ENCODE measurements around the gene TM9SF4. TPM values are rescaled to one million over a fixed set of nuclear protein-coding genes. Genes with fewer than 3 reads are reported as not detected.

TM9SF4 gene
- total and polyA plus RNA-seq, 4 donors = 18.4 to 46.6 (median 38.5) TPM

GRCh38 chr20:32108814-32109391 lies 611 bp upstream of the TM9SF4 start:
- peak overlapping the region in 1 of 2 donors; percentile 98 for H3K9ac ChIP-seq (ENCODE audit: insufficient read depth in 1 of 2, low read length in 2 of 2)
- H3K36me3 ChIP-seq (ENCODE audit: control insufficient read depth in 4 of 4, insufficient read depth in 4 of 4, low read length in 4 of 4) = peaks cover 0 to 7% (median 0%) of the 10 kb centered on the region in 4 donors
- DNase-seq (no peak), ATAC-seq (ENCODE audit: insufficient read depth, low FRiP score) (no peak)
- peaks cover 0 to 2% (median 0%) of the 10 kb centered on the region in 4 donors for H3K9me3 ChIP-seq (ENCODE audit: control insufficient read depth in 4 of 4, insufficient read depth in 3 of 4, low read length in 3 of 4)
- H3K4me3 ChIP-seq = no peak overlapping the region
- no peak for TF ChIP-seq CTCF (IDR thresholded peaks at IDR 0.05; ENCODE audit: control extremely low read depth, extremely low read depth)
- no peak overlapping the region for H3K27ac ChIP-seq (ENCODE audit: low read depth in 1 of 2, low read length in 1 of 2)
- WGBS, 2 donors = 58 to 69% methylated on average over 5 of the region's 5 CpGs
- H3K4me1 ChIP-seq (ENCODE audit: control insufficient read depth in 5 of 5, insufficient read depth in 5 of 5, low read length in 5 of 5) = peaks cover 0 to 11% (median 7%) of the 10 kb centered on the region in 5 donors
- no peaks in the 10 kb centered on the region for H3K27me3 ChIP-seq (ENCODE audit: control insufficient read depth in 3 of 3, insufficient read depth in 3 of 3, low read length in 2 of 3)

GRCh38 chr20:32110173-32110704 lies 725 bp downstream of the TM9SF4 start:
- ATAC-seq (ENCODE audit: insufficient read depth, low FRiP score) = no peak
- TF ChIP-seq CTCF (IDR thresholded peaks at IDR 0.05; ENCODE audit: control extremely low read depth, extremely low read depth) = no peak
- WGBS, 2 donors = 3 to 6% methylated on average over 8 of the region's 8 CpGs

GRCh38 chr20:32110727-32111126 lies 1.2 kb downstream of the TM9SF4 start:
- no peak overlapping the region for H3K27ac ChIP-seq (ENCODE audit: low read depth in 1 of 2, low read length in 1 of 2)
- peaks cover 0 to 7% (median 2%) of the 10 kb centered on the region in 4 donors for H3K36me3 ChIP-seq (ENCODE audit: control insufficient read depth in 4 of 4, insufficient read depth in 4 of 4, low read length in 4 of 4)
- DNase-seq (no peak), ATAC-seq (ENCODE audit: insufficient read depth, low FRiP score) (no peak)
- WGBS, 2 donors = 49 to 66% methylated on average over 3 of the region's 3 CpGs
- peak overlapping the region; percentile 95 to 98 for H3K9ac ChIP-seq (ENCODE audit: insufficient read depth in 1 of 2, low read length in 2 of 2)
- no peaks in the 10 kb centered on the region for H3K27me3 ChIP-seq (ENCODE audit: control insufficient read depth in 3 of 3, insufficient read depth in 3 of 3, low read length in 2 of 3)
- no peak for TF ChIP-seq CTCF (IDR thresholded peaks at IDR 0.05; ENCODE audit: control extremely low read depth, extremely low read depth)
- H3K4me1 ChIP-seq (ENCODE audit: control insufficient read depth in 5 of 5, insufficient read depth in 5 of 5, low read length in 5 of 5) = peaks cover 0 to 11% (median 7%) of the 10 kb centered on the region in 5 donors
- H3K4me3 ChIP-seq = no peak overlapping the region
- H3K9me3 ChIP-seq (ENCODE audit: control insufficient read depth in 4 of 4, insufficient read depth in 3 of 4, low read length in 3 of 4) = peaks cover 0 to 2% (median 0%) of the 10 kb centered on the region in 4 donors

More at GRCh38 chr20:32110173-32110704, 725 bp downstream of the TM9SF4 start:
- Histone ChIP-seq H3K9ac (ENCODE audit: insufficient read depth in 1 of 2, low read length in 2 of 2) (peak overlapping the region; percentile 95 to 98), H3K27me3 (ENCODE audit: control insufficient read depth in 3 of 3, insufficient read depth in 3 of 3, low read length in 2 of 3) (no peaks in the 10 kb centered on the region), H3K4me3 (peak overlapping the region; percentile 95), H3K4me1 (ENCODE audit: control insufficient read depth in 5 of 5, insufficient read depth in 5 of 5, low read length in 5 of 5) (peaks cover 0 to 11% (median 7%) of the 10 kb centered on the region in 5 donors), H3K9me3 (ENCODE audit: control insufficient read depth in 4 of 4, insufficient read depth in 3 of 4, low read length in 3 of 4) (peaks cover 0 to 2% (median 0%) of the 10 kb centered on the region in 4 donors), H3K36me3 (ENCODE audit: control insufficient read depth in 4 of 4, insufficient read depth in 4 of 4, low read length in 4 of 4) (peaks cover 0 to 7% (median under 1%) of the 10 kb centered on the region in 4 donors), H3K27ac (ENCODE audit: low read depth in 1 of 2, low read length in 1 of 2) (peak overlapping the region; percentile 90 to 100)
- DNase-seq = peak in 1 of 3 donors; percentile 6
